Parathyroid adenoma (tissue), 2 donors: ENCODE results near the gene KRTAP10-9.

ENCODE experiments used
- H2AFZ ChIP-seq: fragments of 300-600 bp; sonication (generic); one replicate; pipeline ENCODE4 v1.7.0; 2017; ENCODE audit warnings: antibody characterized with exemption, mild to moderate bottlenecking
- H3K27ac ChIP-seq: fragments of 300-600 bp; sonication (generic); one replicate; pipeline ENCODE4 v1.7.0; 2017
- H3K27me3 ChIP-seq: fragments of 300-600 bp; sonication (generic); one replicate; pipeline ENCODE4 v1.7.0; 2017; ENCODE audit warnings: low read length; ENCODE audit not compliant: control insufficient read depth, insufficient read depth
- H3K36me3 ChIP-seq: fragments of 300-600 bp; sonication (generic); one replicate; pipeline ENCODE4 v1.7.0; 2017; ENCODE audit warnings: low read length; ENCODE audit not compliant: control insufficient read depth, insufficient read depth
- H3K4me1 ChIP-seq: fragments of 300-600 bp; sonication (generic); one replicate; pipeline ENCODE4 v1.7.0; 2017; ENCODE audit warnings: control low read depth
- H3K4me2 ChIP-seq: fragments of 300-600 bp; sonication (generic); one replicate; pipeline ENCODE4 v1.7.0; 2017; ENCODE audit warnings: low read length
- H3K4me3 ChIP-seq: fragments of 300-600 bp; sonication (generic); one replicate; pipeline ENCODE4 v1.7.0; 2017; ENCODE audit warnings: low read depth, low read length
- H3K79me2 ChIP-seq: fragments of 300-600 bp; sonication (generic); one replicate; pipeline ENCODE4 v1.7.0; 2017; ENCODE audit warnings: control low read depth
- H3K9ac ChIP-seq: fragments of 300-600 bp; sonication (generic); one replicate; pipeline ENCODE4 v1.7.0; 2017; ENCODE audit warnings: mild to moderate bottlenecking
- H3K9me3 ChIP-seq: fragments of 300-600 bp; sonication (generic); one replicate; pipeline ENCODE4 v1.7.0; 2017; ENCODE audit warnings: low read length; ENCODE audit not compliant: control insufficient read depth
- TF ChIP-seq, protein P1 (sequence below): fragments of 300-600 bp; sonication (generic); IDR thresholded peaks from one replicate; pipeline ENCODE4 v1.7.0; 2017; ENCODE audit warnings: antibody characterized with exemption, mild to moderate bottlenecking
- donor health status: primary hyperparathyroidism.

The KRTAP10-9 gene

DNA sequence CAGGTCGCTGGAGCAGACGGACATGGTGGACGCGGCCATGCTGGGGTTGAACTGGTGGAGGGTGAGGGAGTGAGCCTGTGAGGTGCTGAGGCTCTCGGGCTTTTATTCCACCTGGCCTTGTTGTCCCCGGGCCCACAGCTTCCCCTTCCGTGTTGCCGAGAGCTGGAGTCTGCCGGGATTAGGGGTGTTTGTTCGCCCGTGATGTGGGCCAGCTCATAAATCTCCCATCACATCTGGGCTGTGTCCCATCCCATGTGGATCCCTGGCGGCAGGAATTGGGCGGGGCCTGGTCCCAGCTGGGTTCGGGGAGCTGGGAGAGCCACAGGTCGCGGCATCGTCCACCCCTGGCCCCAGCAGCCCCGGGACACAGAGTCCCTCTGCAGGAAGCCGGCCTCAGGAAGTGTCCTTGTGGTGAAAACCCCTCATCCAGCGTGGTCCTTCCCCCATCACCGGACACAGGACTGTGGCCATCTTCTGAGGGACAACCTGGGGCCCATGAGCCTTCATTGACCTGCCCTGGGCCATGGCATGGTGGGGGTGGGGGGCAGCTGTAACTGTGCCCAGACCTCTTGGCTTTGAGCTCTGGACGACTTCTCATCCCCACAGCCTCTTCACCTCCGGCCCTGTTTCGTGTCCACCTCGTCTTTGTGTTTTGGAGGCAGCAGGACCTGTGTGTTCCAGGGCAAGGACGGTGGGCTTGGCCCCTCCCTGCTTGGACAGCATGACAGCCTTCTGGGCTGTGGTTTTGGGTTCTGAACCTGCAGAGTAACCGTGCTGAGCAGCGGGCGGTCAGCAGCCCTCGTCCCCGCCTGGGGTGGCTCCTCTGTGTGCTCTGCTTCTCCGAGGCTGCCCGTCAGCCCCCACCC lies 34.2 kb upstream of the KRTAP10-9 start, which contains the start of gene KRTAP10-6:
TSS of gene KRTAP10-6 (minus strand) at position 60 of the 866 bp plus-strand sequence. CDS start at position 39, 21 bp downstream.
- Histone ChIP-seq H3K9ac (no peak within 1 kb of the TSS), H3K36me3 (no peaks in the 10 kb centered on the region), H3K4me1 (no peaks in the 10 kb centered on the region), H3K9me3 (no peaks in the 10 kb centered on the region), H2AFZ (no peak within 1 kb of the TSS), H3K27me3 (no peaks in the 10 kb centered on the region), H3K27ac (no peak within 1 kb of the TSS), H3K4me2 (no peak within 1 kb of the TSS), H3K4me3 (no peak within 1 kb of the TSS), H3K79me2 (no peaks in the 10 kb centered on the region)
- TF ChIP-seq, protein P1, sequence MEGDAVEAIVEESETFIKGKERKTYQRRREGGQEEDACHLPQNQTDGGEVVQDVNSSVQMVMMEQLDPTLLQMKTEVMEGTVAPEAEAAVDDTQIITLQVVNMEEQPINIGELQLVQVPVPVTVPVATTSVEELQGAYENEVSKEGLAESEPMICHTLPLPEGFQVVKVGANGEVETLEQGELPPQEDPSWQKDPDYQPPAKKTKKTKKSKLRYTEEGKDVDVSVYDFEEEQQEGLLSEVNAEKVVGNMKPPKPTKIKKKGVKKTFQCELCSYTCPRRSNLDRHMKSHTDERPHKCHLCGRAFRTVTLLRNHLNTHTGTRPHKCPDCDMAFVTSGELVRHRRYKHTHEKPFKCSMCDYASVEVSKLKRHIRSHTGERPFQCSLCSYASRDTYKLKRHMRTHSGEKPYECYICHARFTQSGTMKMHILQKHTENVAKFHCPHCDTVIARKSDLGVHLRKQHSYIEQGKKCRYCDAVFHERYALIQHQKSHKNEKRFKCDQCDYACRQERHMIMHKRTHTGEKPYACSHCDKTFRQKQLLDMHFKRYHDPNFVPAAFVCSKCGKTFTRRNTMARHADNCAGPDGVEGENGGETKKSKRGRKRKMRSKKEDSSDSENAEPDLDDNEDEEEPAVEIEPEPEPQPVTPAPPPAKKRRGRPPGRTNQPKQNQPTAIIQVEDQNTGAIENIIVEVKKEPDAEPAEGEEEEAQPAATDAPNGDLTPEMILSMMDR = no peak

DNA sequence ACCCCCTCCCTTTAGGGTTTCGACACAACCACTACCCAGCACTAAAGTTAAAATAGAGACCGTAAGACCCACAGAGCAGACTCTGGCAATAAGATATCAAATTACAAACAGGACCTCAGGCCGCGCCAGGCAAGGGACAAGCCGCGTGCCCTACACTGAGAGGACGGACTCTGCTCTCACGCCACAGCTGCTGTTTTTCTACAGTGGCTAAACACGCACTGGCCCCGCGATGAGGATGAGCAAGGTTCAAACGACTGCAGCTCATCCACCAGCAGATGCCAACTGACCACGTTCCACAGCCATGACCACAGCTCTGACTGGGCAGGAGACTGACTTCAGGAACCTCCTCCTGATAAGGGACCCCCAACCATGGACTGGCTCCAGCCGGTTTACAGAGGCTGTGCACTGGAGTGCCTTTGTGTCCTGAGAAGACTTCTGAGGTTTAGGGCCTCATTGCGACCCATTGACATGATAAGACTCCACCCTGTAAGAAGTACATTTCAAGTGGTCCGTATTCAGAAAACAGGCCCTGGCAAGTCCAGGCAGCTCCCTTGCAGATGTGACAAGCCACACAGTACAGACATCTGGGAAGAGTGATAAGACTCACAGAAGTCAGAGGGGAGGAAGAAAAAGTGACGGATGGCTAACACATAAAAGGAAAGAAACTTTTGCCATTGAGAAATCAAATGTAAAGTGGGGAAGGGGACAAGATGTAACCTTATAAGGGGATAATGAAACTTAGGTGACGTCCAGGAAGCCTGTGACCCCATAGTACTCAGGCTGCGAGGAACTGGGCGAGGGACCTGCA lies 33.1 kb upstream of the KRTAP10-9 start:
- no peak overlapping the region for H3K27ac ChIP-seq
- H3K4me1 ChIP-seq = no peaks in the 10 kb centered on the region
- no peaks in the 10 kb centered on the region for H3K27me3 ChIP-seq

DNA sequence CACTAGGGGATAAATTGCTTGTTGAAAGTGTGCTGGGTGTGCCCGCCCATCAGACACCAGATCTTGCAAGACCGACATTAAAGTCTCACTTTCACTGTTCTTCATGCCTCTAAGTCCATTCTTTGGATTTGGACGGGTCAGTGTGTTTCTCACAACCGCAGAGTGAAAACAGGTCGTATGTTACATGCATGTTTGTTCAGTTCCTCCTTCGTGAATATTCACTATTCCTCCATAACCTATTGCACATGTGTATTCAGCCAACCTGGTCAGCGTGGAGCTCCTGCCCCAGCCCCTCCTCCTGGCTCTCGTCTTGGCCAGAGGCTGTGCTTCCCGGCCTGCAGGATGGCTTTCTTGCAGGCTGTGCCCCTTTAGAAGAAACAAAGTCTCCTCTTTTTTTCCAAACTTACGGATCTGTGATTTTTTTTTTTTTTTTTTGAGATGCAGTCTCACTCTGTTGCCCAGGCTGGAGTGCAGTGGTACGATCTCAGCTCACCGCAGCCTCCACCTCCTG lies 32.4 kb upstream of the KRTAP10-9 start:
- no peaks in the 10 kb centered on the region for H3K4me1 ChIP-seq
- TF ChIP-seq, protein P1 = no peak
- H3K4me3 ChIP-seq = no peak overlapping the region
- no peak overlapping the region for H2AFZ ChIP-seq
- no peaks in the 10 kb centered on the region for H3K27me3 ChIP-seq
- H3K4me2 ChIP-seq = no peak overlapping the region
- H3K36me3 ChIP-seq = no peaks in the 10 kb centered on the region
- no peaks in the 10 kb centered on the region for H3K9me3 ChIP-seq
- no peaks in the 10 kb centered on the region for H3K79me2 ChIP-seq
- H3K27ac ChIP-seq = no peak overlapping the region
- H3K9ac ChIP-seq = no peak overlapping the region

More for the DNA sequence above, 33.1 kb upstream of the KRTAP10-9 start:
- no peaks in the 10 kb centered on the region for H3K36me3 ChIP-seq
- H3K9ac ChIP-seq = no peak overlapping the region
- H3K79me2 ChIP-seq = no peaks in the 10 kb centered on the region
- no peak overlapping the region for H2AFZ ChIP-seq
- H3K4me2 ChIP-seq = no peak overlapping the region
- H3K4me3 ChIP-seq = no peak overlapping the region
- TF ChIP-seq, protein P1 = no peak
- no peaks in the 10 kb centered on the region for H3K9me3 ChIP-seq

DNA sequence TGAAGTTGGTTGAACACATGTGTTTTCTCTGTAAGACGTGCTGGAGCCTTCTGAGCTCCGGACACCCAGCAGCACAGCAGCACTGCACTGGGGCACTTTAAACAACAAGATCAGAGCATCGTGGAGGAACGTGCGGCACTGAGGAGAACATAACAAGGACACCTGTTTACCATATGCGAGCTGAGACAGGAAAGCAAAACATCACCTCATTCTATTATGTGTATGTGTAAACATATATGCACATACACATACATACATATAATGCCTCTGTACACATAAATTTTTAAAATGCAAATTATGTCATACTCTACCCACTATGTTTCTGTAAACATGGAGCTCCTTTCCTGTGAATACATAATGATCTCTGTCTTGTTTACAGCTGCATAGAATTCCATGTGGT lies 31.4 kb upstream of the KRTAP10-9 start:
- H3K27me3 ChIP-seq = no peaks in the 10 kb centered on the region
- H3K36me3 ChIP-seq = no peaks in the 10 kb centered on the region
- no peak overlapping the region for H2AFZ ChIP-seq
- H3K9ac ChIP-seq = no peak overlapping the region
- no peaks in the 10 kb centered on the region for H3K9me3 ChIP-seq
- H3K27ac ChIP-seq = no peak overlapping the region
- no peak overlapping the region for H3K4me3 ChIP-seq
- H3K79me2 ChIP-seq = no peaks in the 10 kb centered on the region
- TF ChIP-seq, protein P1 = no peak
- H3K4me2 ChIP-seq = no peak overlapping the region
- H3K4me1 ChIP-seq = no peaks in the 10 kb centered on the region
